HepG2 (cell line): Measurements from ENCODE around the gene NAPB. TPM values are rescaled to one million over a fixed set of nuclear protein-coding genes. Genes with fewer than 3 reads are reported as not detected.

Experiments used
- CEBPB ChIP-seq: IDR thresholded peaks from 2 replicates; pipeline ENCODE4 v1.6.1; 2011; ENCODE audit warnings: low read depth, low read length, improper control_type of control experiment, borderline replicate concordance
- CSRNP2 ChIP-seq: sonication (generic); formaldehyde crosslinking; conservative IDR thresholded peaks from 2 replicates; pipeline ENCODE4 v1.8.0; 2022; ENCODE audit warnings: low read depth, missing genetic modification reagents
- DNMT3B ChIP-seq: conservative IDR thresholded peaks from 2 replicates; pipeline ENCODE4 v1.6.1; 2016; ENCODE audit warnings: missing biosample characterization, control low read depth
- FOXO1 ChIP-seq: sonication (generic); formaldehyde crosslinking; IDR thresholded peaks from 2 replicates; pipeline ENCODE4 v1.4.0; 2020; ENCODE audit warnings: missing genetic modification reagents
- MTF2 ChIP-seq: sonication (generic); formaldehyde crosslinking; IDR thresholded peaks from 2 replicates; pipeline ENCODE4 v1.5.0; 2020; ENCODE audit warnings: missing genetic modification reagents, borderline replicate concordance
- PLRG1 ChIP-seq: fragments of 450-650 bp; conservative IDR thresholded peaks from 2 replicates; pipeline ENCODE4 v1.6.1; 2016
- RARG ChIP-seq: sonication (generic); formaldehyde crosslinking; IDR thresholded peaks from 2 replicates; pipeline ENCODE4 v1.4.0; 2020; ENCODE audit warnings: low read depth, mild to moderate bottlenecking, missing genetic modification reagents
- RNF219 ChIP-seq: sonication (generic); formaldehyde crosslinking; IDR thresholded peaks from 2 replicates; pipeline ENCODE4 v1.5.0; 2020; ENCODE audit warnings: mild to moderate bottlenecking, missing genetic modification reagents
- SP4 ChIP-seq: sonication (generic); formaldehyde crosslinking; IDR thresholded peaks from 2 replicates; pipeline ENCODE4 v1.8.1; 2023; ENCODE audit warnings: mild to moderate bottlenecking, missing genetic modification reagents
- TRAFD1 ChIP-seq: sonication (generic); formaldehyde crosslinking; IDR thresholded peaks from 2 replicates; pipeline ENCODE4 v1.5.1; 2020; ENCODE audit warnings: missing genetic modification reagents, mild to moderate bottlenecking, borderline replicate concordance
- ZBTB4 ChIP-seq: sonication (generic); formaldehyde crosslinking; IDR thresholded peaks from 2 replicates; pipeline ENCODE4 v1.4.0; 2020; ENCODE audit warnings: missing genetic modification reagents, mild to moderate bottlenecking, borderline replicate concordance
- ZNF253 ChIP-seq: sonication (generic); formaldehyde crosslinking; IDR thresholded peaks from 2 replicates; pipeline ENCODE4 v1.8.0; 2022; ENCODE audit warnings: mild to moderate bottlenecking, missing genetic modification reagents, borderline replicate concordance
- ZNF446 ChIP-seq: sonication (generic); formaldehyde crosslinking; IDR thresholded peaks from 2 replicates; pipeline ENCODE4 v1.5.0; 2020; ENCODE audit warnings: mild to moderate bottlenecking, missing genetic modification reagents
- ZNF569 ChIP-seq: sonication (generic); formaldehyde crosslinking; IDR thresholded peaks from 2 replicates; pipeline ENCODE4 v1.5.0; 2020; ENCODE audit warnings: mild to moderate bottlenecking, missing genetic modification reagents, moderate library complexity, borderline replicate concordance
- ZNF747 ChIP-seq: sonication (generic); formaldehyde crosslinking; IDR thresholded peaks from 2 replicates; pipeline ENCODE4 v1.8.1; 2023; ENCODE audit warnings: missing genetic modification reagents, mild to moderate bottlenecking, borderline replicate concordance
- ZNF768 ChIP-seq: sonication (generic); formaldehyde crosslinking; IDR thresholded peaks from 2 replicates; pipeline ENCODE4 v1.4.0; 2020; ENCODE audit warnings: missing genetic modification reagents
- ZNF850 ChIP-seq: sonication (generic); formaldehyde crosslinking; conservative IDR thresholded peaks from 2 replicates; pipeline ENCODE4 v1.9.0; 2021; ENCODE audit warnings: mild to moderate bottlenecking, missing genetic modification reagents
- ZSCAN22 ChIP-seq: sonication (generic); formaldehyde crosslinking; IDR thresholded peaks from 2 replicates; pipeline ENCODE4 v1.4.0; 2020; ENCODE audit warnings: mild to moderate bottlenecking, missing genetic modification reagents
- ZSCAN31 ChIP-seq: sonication (generic); formaldehyde crosslinking; IDR thresholded peaks from 2 replicates; pipeline ENCODE4 v1.5.0; 2020; ENCODE audit warnings: low read depth, mild to moderate bottlenecking, missing genetic modification reagents
- polyA plus RNA-seq, 8 experiments: library from polyadenylated mRNA; depleted of rRNA in 3 of 8; stranded (reverse) in 7 of 8; unstranded in 1 of 8; fragments of >200 nt; fragmentation: Illumina TruSeq in 4 of 8; extraction: Trizol in 4 of 8; gene quantifications; 2 replicates each; pipeline versions ENCODE4 v1.2.1 to v1.2.3, GENCODE V29; 2011 to 2016; ENCODE audit warnings: low read depth in 4 of 8, missing spikeins in 1 of 8, mixed read lengths in 1 of 8; ENCODE audit not compliant: insufficient read depth in 1 of 8
- total RNA-seq, 5 experiments: library from RNA; depleted of rRNA; stranded (reverse); fragments of >200 nt; fragmentation: Illumina TruSeq; extraction: Trizol; gene quantifications; 2 replicates each; pipeline ENCODE4 v1.2.3, GENCODE V29; 2016; ENCODE audit warnings: low read depth in 1 of 5

Gene NAPB
- total and polyA plus RNA-seq, 2 of the 13 experiments (the other 11 are each of a cell fraction or from before 2014, with no cell fraction given) = 15.2 to 16.1 TPM

- TF ChIP-seq ZBTB4 (CRISPR knock-in tag) (no peak; the same call in 1 of the 2 replicates), CEBPB (no peak), CSRNP2 (0 out of 2 replicates have a peak, but pooled peaks have one; percentile 32), ZNF569 (CRISPR knock-in tag) (0 out of 2 replicates have a peak, but pooled peaks have one; percentile 13), RNF219 (CRISPR knock-in tag) (no peak), ZNF446 (0 out of 2 replicates have a peak, but pooled peaks have one; percentile 15), PLRG1 (no peak), MTF2 (CRISPR knock-in tag) (no peak), ZNF850 (no peak), ZSCAN31 (CRISPR knock-in tag) (0 out of 2 replicates have a peak, but pooled peaks have one; percentile 12), TRAFD1 (CRISPR knock-in tag) (no peak), ZNF747 (no peak), DNMT3B (no peak), FOXO1 (CRISPR knock-in tag) (no peak), SP4 (CRISPR knock-in tag) (no peak), ZNF768 (no peak), ZSCAN22 (CRISPR knock-in tag) (no peak), RARG (CRISPR knock-in tag) (no peak), ZNF253 (CRISPR knock-in tag) (no peak)
These were observed 71.7 kb downstream of the NAPB start (continued) for GRCh38 chr20:23349338-23350195.
